Suprapubic skin (tissue), 3 donors: ENCODE results near the gene CLDN16.

Experiments
- CTCF ChIP-seq, 2 donors: fragments of 200-600 bp in 1 of 2; fragments of 450-650 bp in 1 of 2; sonication (generic) in 1 of 2; IDR thresholded peaks; one replicate each; pipeline ENCODE4 v1.5.1; 2016 to 2019; ENCODE audit warnings: antibody characterized with exemption in 2 of 2, mild to moderate bottlenecking in 1 of 2, moderate library complexity in 1 of 2
- POLR2A ChIP-seq, 2 donors: fragments of 450-650 bp; IDR thresholded peaks; one replicate each; pipeline ENCODE4 v1.6.1; 2017; ENCODE audit warnings: antibody characterized with exemption in 2 of 2, mild to moderate bottlenecking in 2 of 2, moderate library complexity in 2 of 2

- TF ChIP-seq CTCF (IDR thresholded peaks at IDR 0.05): no peak
- TF ChIP-seq POLR2A (IDR thresholded peaks at IDR 0.05): no peak
Measured at GRCh38 chr3:190370369-190370768, 17.6 kb upstream of the CLDN16 start.
